K562 (cell line): ENCODE results near the gene KCNK1. TPM values are rescaled to one million over a fixed set of nuclear protein-coding genes. Genes with fewer than 3 reads are reported as not detected.
A peak's percentile ranks its signal among the peaks of the same experiment; 100 is the strongest.

Experiments
- ATAC-seq: fragments of 200-7000 bp; cut with Tn5 transposase; 3 replicates; pipeline ENCODE4 v1.9.1; 2020; ENCODE audit warnings: moderate library complexity
- BruUV-seq: library from RNA; stranded (reverse); fragments of 400-500 nt; replicated peaks from 2 replicates; lab custom pipeline; 2021; lab: Mats Ljungman, UMichigan
- CTCF ChIA-PET: fragments of 300-600 bp; formaldehyde crosslinking; extraction: SDS; loops from one replicate; lab custom pipeline; 2021; ENCODE audit warnings: low intra/inter-chr PET ratio; lab: Yijun Ruan, JAX
- POLR2A ChIA-PET: fragments of 300-600, 350-650 bp; sonication (Branson Sonifier 250); formaldehyde crosslinking; extraction: SDS; loops from one replicate; lab custom pipeline; 2021; ENCODE audit warnings: antibody characterized with exemption, inconsistent platforms; lab: Yijun Ruan, JAX
- DNase-seq, 4 experiments: peaks; one replicate each; pipeline versions ENCODE4 v3.0.0 to v3.0.0-alpha.2; 2011 to 2018; ENCODE audit warnings: low spot score in 3 of 4, mixed read lengths in 3 of 4; ENCODE audit errors: extremely low read depth in 1 of 4
- FAIRE-seq: peaks from 2 replicates; lab custom pipeline; 2011; peaks lifted over from hg19 to GRCh38; lab: Jason Lieb, UNC
- H2AFZ ChIP-seq: 2 replicates; pipeline ENCODE4 v1.6.0; 2011; ENCODE audit warnings: low read depth, low read length, control low read depth, inconsistent platforms
- H3K27ac ChIP-seq: fragments of 200-600 bp; 3 replicates; pipeline ENCODE4 v1.8.0; 2011; ENCODE audit warnings: low read depth, mild to moderate bottlenecking, control low read depth, inconsistent platforms, low read length, moderate library complexity, mixed read lengths; ENCODE audit errors: extremely low read depth
- H3K27me3 ChIP-seq, 2 experiments: fragments of 300-600 bp in 1 of 2; 2 replicates in 1 of 2; 3 replicates in 1 of 2; pipeline versions ENCODE4 v1.6.0 to v1.8.0; 2011; ENCODE audit warnings: inconsistent platforms in 2 of 2, low read length in 2 of 2, mild to moderate bottlenecking in 1 of 2, mixed read lengths in 1 of 2, moderate library complexity in 1 of 2; ENCODE audit not compliant: control insufficient read depth in 2 of 2, insufficient read depth in 2 of 2
- H3K36me3 ChIP-seq: fragments of 300-600 bp; 3 replicates; pipeline ENCODE4 v1.8.0; 2011; ENCODE audit warnings: mild to moderate bottlenecking, low read length, inconsistent platforms; ENCODE audit not compliant: control insufficient read depth, insufficient read depth
- H3K4me1 ChIP-seq, 2 experiments: fragments of 200-600 bp in 1 of 2; replicated peaks in 1 of 2; 2 replicates in 1 of 2; 3 replicates in 1 of 2; pipeline versions ENCODE4 v1.5.1 to v1.8.0; 2011; ENCODE audit warnings: inconsistent platforms in 2 of 2, low read length in 2 of 2, mild to moderate bottlenecking in 1 of 2, mixed read lengths in 1 of 2, moderate library complexity in 1 of 2; ENCODE audit not compliant: control insufficient read depth in 2 of 2, insufficient read depth in 2 of 2
- H3K4me2 ChIP-seq: 2 replicates; pipeline ENCODE4 v1.6.1; 2011; ENCODE audit warnings: low read length, control low read depth, inconsistent platforms, mixed read lengths; ENCODE audit not compliant: insufficient read depth
- H3K4me3 ChIP-seq: fragments of 200-600 bp; sonication (generic), shearing (Covaris generic); 2 replicates; pipeline ENCODE4 v1.5.1; 2016; ENCODE audit warnings: control low read depth, inconsistent platforms
- H3K79me2 ChIP-seq: fragments of 200-600 bp; 3 replicates; pipeline ENCODE4 v1.8.0; 2011; ENCODE audit warnings: low read length, inconsistent platforms; ENCODE audit not compliant: control insufficient read depth, insufficient read depth
- H3K9ac ChIP-seq, 2 experiments: 2 replicates each; pipeline versions ENCODE4 v1.6.0 to v1.6.1; 2011; ENCODE audit warnings: low read depth in 2 of 2, low read length in 2 of 2, control low read depth in 1 of 2, inconsistent platforms in 1 of 2, mild to moderate bottlenecking in 1 of 2, mixed read lengths in 1 of 2; ENCODE audit not compliant: insufficient read depth in 1 of 2
- H3K9me1 ChIP-seq: one replicate; pipeline ENCODE4 v1.6.0; 2011; ENCODE audit warnings: inconsistent platforms, mild to moderate bottlenecking, low read length, moderate library complexity; ENCODE audit not compliant: control insufficient read depth, insufficient read depth
- H3K9me3 ChIP-seq: replicated peaks from 2 replicates; pipeline ENCODE4 v1.5.1; 2011; ENCODE audit warnings: low read depth, low read length, inconsistent platforms; ENCODE audit not compliant: control insufficient read depth, insufficient read depth
- H4K20me1 ChIP-seq: replicated peaks from 2 replicates; pipeline ENCODE4 v1.6.1; 2011; ENCODE audit warnings: low read length, inconsistent platforms, mixed read lengths; ENCODE audit not compliant: control insufficient read depth, insufficient read depth
- BHLHE40 ChIP-seq: IDR thresholded peaks from 2 replicates; pipeline ENCODE4 v1.6.1; 2011; ENCODE audit warnings: low read length, improper control_type of control experiment
- CBX3 ChIP-seq, 2 experiments: IDR thresholded peaks; 1 replicate in 1 of 2; 2 replicates in 1 of 2; pipeline ENCODE4 v1.6.1; 2012; ENCODE audit warnings: inconsistent platforms in 2 of 2, low read length in 2 of 2, borderline replicate concordance in 1 of 2, control low read depth in 1 of 2
- DPF2 ChIP-seq: fragments of 450-650 bp; IDR thresholded peaks from 2 replicates; pipeline ENCODE4 v1.6.1; 2016
- EP300 ChIP-seq: IDR thresholded peaks from 2 replicates; pipeline ENCODE4 v1.6.1; 2012; ENCODE audit warnings: low read length, improper control_type of control experiment
- FOXP1 ChIP-seq: sonication (generic); formaldehyde crosslinking; IDR thresholded peaks from 2 replicates; pipeline ENCODE4 v1.8.0; 2022; ENCODE audit warnings: mild to moderate bottlenecking, missing genetic modification reagents
- GTF2F1 ChIP-seq: IDR thresholded peaks from 2 replicates; pipeline ENCODE4 v1.6.1; 2011; ENCODE audit warnings: low read depth, low read length, improper control_type of control experiment
- HCFC1 ChIP-seq: IDR thresholded peaks from 2 replicates; pipeline ENCODE4 v1.6.1; 2012; ENCODE audit warnings: low read depth, low read length, improper control_type of control experiment
- NCOR1 ChIP-seq: fragments of 450-650 bp; IDR thresholded peaks from 2 replicates; pipeline ENCODE4 v1.6.1; 2016; ENCODE audit warnings: mild to moderate bottlenecking, moderate library complexity
- NUFIP1 ChIP-seq: fragments of 450-650 bp; IDR thresholded peaks from 2 replicates; pipeline ENCODE4 v1.6.1; 2018; ENCODE audit not compliant: partially characterized antibody
- RFX1 ChIP-seq: fragments of 450-650 bp; IDR thresholded peaks from 2 replicates; pipeline ENCODE4 v1.6.1; 2016; ENCODE audit warnings: mild to moderate bottlenecking, moderate library complexity
- SNRNP70 ChIP-seq: fragments of 200-400 bp; formaldehyde crosslinking; optimal IDR thresholded peaks from 2 replicates; pipeline ENCODE3; 2017; ENCODE audit warnings: low read depth, low read length
- SOX6 ChIP-seq: fragments of 450-650 bp; IDR thresholded peaks from 2 replicates; pipeline ENCODE4 v1.6.1; 2014; ENCODE audit warnings: mild to moderate bottlenecking
- ZEB2 ChIP-seq: fragments of 450-650 bp; IDR thresholded peaks from 2 replicates; pipeline ENCODE4 v1.6.1; 2016
- ZNF280B ChIP-seq: fragments of 250-450 bp; sonication (Bioruptor Pico); IDR thresholded peaks from 2 replicates; pipeline ENCODE4 v1.5.1; 2021; ENCODE audit warnings: mild to moderate bottlenecking
- ZNF76 ChIP-seq: fragments of 250-450 bp; sonication (Bioruptor Pico); IDR thresholded peaks from 2 replicates; pipeline ENCODE4 v1.4.0; 2020; ENCODE audit warnings: mild to moderate bottlenecking, moderate library complexity, borderline replicate concordance
- WGBS: fragments of 100-300 bp; shearing (Covaris generic); methylation state at CpG from one replicate; pipeline ENCODE4 v1.1.6; 2016; ENCODE audit warnings: low coverage, mixed read lengths; ENCODE audit not compliant: insufficient coverage; ENCODE audit errors: missing lambda C conversion rate; 5-methylcytosine and 5-hydroxymethylcytosine counted together
- in situ Hi-C: fragments of 300-500 bp; cut with MboI; formaldehyde crosslinking; loops from 4 replicates; pipeline ENCODE4 v1.15.0; 2018; ENCODE audit warnings: inconsistent platforms, mixed read lengths
- intact Hi-C: fragments of 100-400 bp; cut with micrococcal nuclease; formaldehyde crosslinking; loops from 2 replicates; pipeline ENCODE4 v1.14.2; 2022
- polyA plus RNA-seq, 8 experiments: library from polyadenylated mRNA; depleted of rRNA in 4 of 8; stranded (reverse) in 5 of 8; unstranded in 3 of 8; fragments of >200 nt; fragmentation: Nextera tagmentation in 2 of 8; fragmentation: Illumina TruSeq in 1 of 8; extraction: Ambion mirVana in 2 of 8; extraction: Trizol in 1 of 8; gene quantifications; 2 replicates each; pipeline versions ENCODE4 v1.2.1 to v1.2.3, GENCODE V29; 2011 to 2014; ENCODE audit warnings: inconsistent platforms in 1 of 8, missing spikeins in 1 of 8
- total RNA-seq, 7 experiments: library from RNA; depleted of rRNA in 6 of 7; stranded (reverse); fragments of >200 nt in 6 of 7; fragmentation: Illumina TruSeq in 2 of 7; extraction: Trizol in 2 of 7; gene quantifications; 2 replicates each; pipeline versions ENCODE4 v1.2.1 to v1.2.3, GENCODE V29; 2011 to 2021; ENCODE audit warnings: low replicate concordance in 1 of 7

The KCNK1 gene
- total and polyA plus RNA-seq, 9 of the 15 experiments (the other 6 are each of a cell fraction or from before 2014, with no cell fraction given): 3.1 to 22.7 (median 6.0) TPM

- in situ Hi-C loops (no loop called here), intact Hi-C loops (no loop called here)
- H3K4me2 ChIP-seq: no peak overlapping the region
- no peak overlapping the region for H3K9ac ChIP-seq
- no peak overlapping the region for H3K27ac ChIP-seq
- H3K4me1 ChIP-seq: peaks cover 0 to 5% of the 10 kb centered on the region in 2 experiments; a peak in 2 of 5 replicates
- TF ChIP-seq CBX3 (IDR thresholded peaks at IDR 0.05; ENCODE audit: borderline replicate concordance in 1 of 2, low read length in 2 of 2): peak in 1 of 2 experiments; percentile 1; a peak in 1 of 3 replicates
- no peak for TF ChIP-seq NUFIP1
- ChIA-PET CTCF (no interaction called here), POLR2A (interaction anchor here (0.6 to 1.4 kb wide), 2 partner anchors 9 to 98 kb away, joined by 3 to 5 read pairs; no protein-coding TSS in a partner anchor)
- H3K9me1 ChIP-seq: no peaks in the 10 kb centered on the region
- BruUV-seq: no TSS peak
- WGBS: 59% methylated on average over 4 of the region's 4 CpGs
- H4K20me1 ChIP-seq: no peaks in the 10 kb centered on the region
- FAIRE-seq: no peak
- peaks cover 2% of the 10 kb centered on the region for H3K9me3 ChIP-seq
- no peaks in the 10 kb centered on the region for H3K79me2 ChIP-seq
- H3K4me3 ChIP-seq: no peak overlapping the region
- H2AFZ ChIP-seq: no peak overlapping the region
- DNase-seq: no peak
- no peaks in the 10 kb centered on the region for H3K27me3 ChIP-seq
- no peak for ATAC-seq
- H3K36me3 ChIP-seq: no peaks in the 10 kb centered on the region
Measured at GRCh38 chr1:233584376-233584775, 29.5 kb upstream of the KCNK1 start.

GRCh38 chr1:233584931-233585330 is 29.0 kb upstream of the KCNK1 start:
- CTCF ChIA-PET: no interaction called here
- BruUV-seq: no TSS peak
- peak; percentile 42 for FAIRE-seq
- TF ChIP-seq NCOR1: no peak
- no peak for TF ChIP-seq HCFC1
- no peak for TF ChIP-seq FOXP1 (CRISPR knock-in tag)
- 0 out of 2 replicates have a peak, but pooled peaks have one; percentile 32 for TF ChIP-seq ZEB2
- 0 out of 2 replicates have a peak, but pooled peaks have one; percentile 11 for TF ChIP-seq SOX6
- no peak for TF ChIP-seq ZNF280B (CRISPR knock-in tag)
- TF ChIP-seq EP300: peak; percentile 37; the same call in 1 of the 2 replicates
- no peak for TF ChIP-seq ZNF76
- TF ChIP-seq DPF2: peak; percentile 54
- TF ChIP-seq RFX1: no peak
- no peak for TF ChIP-seq GTF2F1
- no peak for TF ChIP-seq BHLHE40
- TF ChIP-seq SNRNP70: no peak

More at GRCh38 chr1:233584931-233585330, 29.0 kb upstream of the KCNK1 start:
- Histone ChIP-seq H3K9me1 (no peaks in the 10 kb centered on the region), H3K36me3 (no peaks in the 10 kb centered on the region), H3K4me1 (peaks cover 0 to 5% of the 10 kb centered on the region in 2 experiments; a peak in 2 of 5 replicates), H3K79me2 (no peaks in the 10 kb centered on the region), H3K4me2 (no peak overlapping the region), H3K4me3 (no peak overlapping the region), H4K20me1 (no peaks in the 10 kb centered on the region), H2AFZ (peak overlapping the region; percentile 2; the same call in 1 of the 2 replicates), H3K27me3 (no peaks in the 10 kb centered on the region), H3K9me3 (peaks cover 2% of the 10 kb centered on the region), H3K9ac (no peak overlapping the region), H3K27ac (no peak overlapping the region)
- ATAC-seq (peak; percentile 58), DNase-seq (peak in 2 of 4 experiments; percentile 24 to 30)
- intact Hi-C loops: no loop called here
- POLR2A ChIA-PET: interaction anchor here (0.6 to 1.4 kb wide), 3 partner anchors 10 to 199 kb away, joined by 3 to 5 read pairs (median 3); no protein-coding TSS in a partner anchor
- in situ Hi-C loops: no loop called here
